Measurements from ENCODE around the gene IKZF2. TPM values are rescaled to one million over a fixed set of nuclear protein-coding genes. Genes with fewer than 3 reads are reported as not detected.

The IKZF2 gene
- total RNA-seq, 1 experiment from 2014 or later = 5.2 TPM

GRCh38 chr2:213020268-213020667, 131.1 kb downstream of the IKZF2 start:
- Histone ChIP-seq H3F3A (ENCODE audit: low read length, unreplicated experiment) (no peaks in the 10 kb centered on the region), H3K9me3 (ENCODE audit: low read length) (no peaks in the 10 kb centered on the region), H2AFZ (ENCODE audit: low read length) (no peak overlapping the region), H3K4me2 (ENCODE audit: low read length) (no peak overlapping the region), H3K36me3 (ENCODE audit: low read depth, low read length) (no peaks in the 10 kb centered on the region), H3K27ac (ENCODE audit: low read length) (no peak overlapping the region), H3K9me2 (replicated peaks; ENCODE audit: low read length) (no peaks in the 10 kb centered on the region), H3K4me1 (ENCODE audit: insufficient read depth, low read length) (peaks cover 18% of the 10 kb centered on the region), H3K9ac (ENCODE audit: low read length) (no peak overlapping the region), H3K79me2 (ENCODE audit: low read length) (no peaks in the 10 kb centered on the region), H3K27me3 (ENCODE audit: low read length) (no peaks in the 10 kb centered on the region), H3K4me3 (ENCODE audit: low read length) (no peak overlapping the region), H4K20me1 (ENCODE audit: low read length) (no peaks in the 10 kb centered on the region)
- DNase-seq = no peak
- TF ChIP-seq CTCF (conservative IDR thresholded peaks at IDR 0.05; ENCODE audit: low read depth, low read length) (no peak), EZH2 (IDR thresholded peaks at IDR 0.05; ENCODE audit: low read length, unreplicated experiment) (no peak)
- intact Hi-C loops (cut with micrococcal nuclease) = loop anchor here (5.0 kb wide), 1 partner anchor 113 kb away; no protein-coding TSS in a partner anchor
- POLR2A ChIA-PET (ENCODE audit: unreplicated experiment) = no interaction called here
- BruUV-seq (replicated peaks) = no TSS peak
- CTCF ChIA-PET = no interaction called here
- no peak for ATAC-seq

GRCh38 chr2:213019368-213019767, 132.0 kb downstream of the IKZF2 start:
- no peaks in the 10 kb centered on the region for H3K27me3 ChIP-seq (ENCODE audit: low read length)
- H3K9me3 ChIP-seq (ENCODE audit: low read length) = no peaks in the 10 kb centered on the region
- H3K79me2 ChIP-seq (ENCODE audit: low read length) = no peaks in the 10 kb centered on the region
- ChIA-PET POLR2A (ENCODE audit: unreplicated experiment) (no interaction called here), CTCF (no interaction called here)
- H3K4me2 ChIP-seq (ENCODE audit: low read length) = no peak overlapping the region
- H3K27ac ChIP-seq (ENCODE audit: low read length) = no peak overlapping the region
- H2AFZ ChIP-seq (ENCODE audit: low read length) = no peak overlapping the region
- no peak for DNase-seq
- no peaks in the 10 kb centered on the region for H3K9me2 ChIP-seq (replicated peaks; ENCODE audit: low read length)
- no peak overlapping the region for H3K9ac ChIP-seq (ENCODE audit: low read length)
- H3K4me1 ChIP-seq (ENCODE audit: insufficient read depth, low read length) = peaks cover 18% of the 10 kb centered on the region
- ATAC-seq = no peak
- H3K4me3 ChIP-seq (ENCODE audit: low read length) = no peak overlapping the region
- H4K20me1 ChIP-seq (ENCODE audit: low read length) = no peaks in the 10 kb centered on the region
- no peaks in the 10 kb centered on the region for H3K36me3 ChIP-seq (ENCODE audit: low read depth, low read length)
- no TSS peak for BruUV-seq (replicated peaks)
- TF ChIP-seq CTCF (conservative IDR thresholded peaks at IDR 0.05; ENCODE audit: low read depth, low read length) (no peak), EZH2 (IDR thresholded peaks at IDR 0.05; ENCODE audit: low read length, unreplicated experiment) (no peak), EZH2phosphoT487 (IDR thresholded peaks at IDR 0.05; ENCODE audit: borderline replicate concordance, low read length) (no peak)
- intact Hi-C loops (cut with micrococcal nuclease) = no loop called here
- H3F3A ChIP-seq (ENCODE audit: low read length, unreplicated experiment) = no peaks in the 10 kb centered on the region

- ChIA-PET POLR2A (ENCODE audit: unreplicated experiment) (no interaction called here), CTCF (no interaction called here)
Observed at GRCh38 chr2:213018340-213018901, 133.0 kb downstream of the IKZF2 start.

More at GRCh38 chr2:213018340-213018901, 133.0 kb downstream of the IKZF2 start:
- Histone ChIP-seq H3K4me1 (ENCODE audit: insufficient read depth, low read length) (peaks cover 18% of the 10 kb centered on the region), H3K9me2 (replicated peaks; ENCODE audit: low read length) (no peaks in the 10 kb centered on the region), H3K79me2 (ENCODE audit: low read length) (no peaks in the 10 kb centered on the region), H3K36me3 (ENCODE audit: low read depth, low read length) (no peaks in the 10 kb centered on the region), H3F3A (ENCODE audit: low read length, unreplicated experiment) (no peaks in the 10 kb centered on the region), H3K27ac (ENCODE audit: low read length) (no peak overlapping the region), H3K27me3 (ENCODE audit: low read length) (no peaks in the 10 kb centered on the region), H3K4me2 (ENCODE audit: low read length) (no peak overlapping the region), H3K4me3 (ENCODE audit: low read length) (no peak overlapping the region), H4K20me1 (ENCODE audit: low read length) (no peaks in the 10 kb centered on the region), H3K9me3 (ENCODE audit: low read length) (no peaks in the 10 kb centered on the region), H3K9ac (ENCODE audit: low read length) (no peak overlapping the region), H2AFZ (ENCODE audit: low read length) (no peak overlapping the region)
- ATAC-seq (no peak), DNase-seq (no peak)
- intact Hi-C loops (cut with micrococcal nuclease) = no loop called here
- BruUV-seq (replicated peaks) = no TSS peak
- TF ChIP-seq EZH2phosphoT487 (IDR thresholded peaks at IDR 0.05; ENCODE audit: borderline replicate concordance, low read length) = no peak
- TF ChIP-seq EZH2 (IDR thresholded peaks at IDR 0.05; ENCODE audit: low read length, unreplicated experiment) = no peak
- no peak for TF ChIP-seq CTCF (conservative IDR thresholded peaks at IDR 0.05; ENCODE audit: low read depth, low read length)

Measured in PC-3 (cell line).